Measurements from ENCODE around the gene PNPLA1. TPM values are rescaled to one million over a fixed set of nuclear protein-coding genes. Genes with fewer than 3 reads are reported as not detected.

Gene PNPLA1
- polyA plus RNA-seq, 3 donors = 3.5 to 3.9 (median 3.8) TPM

DNA sequence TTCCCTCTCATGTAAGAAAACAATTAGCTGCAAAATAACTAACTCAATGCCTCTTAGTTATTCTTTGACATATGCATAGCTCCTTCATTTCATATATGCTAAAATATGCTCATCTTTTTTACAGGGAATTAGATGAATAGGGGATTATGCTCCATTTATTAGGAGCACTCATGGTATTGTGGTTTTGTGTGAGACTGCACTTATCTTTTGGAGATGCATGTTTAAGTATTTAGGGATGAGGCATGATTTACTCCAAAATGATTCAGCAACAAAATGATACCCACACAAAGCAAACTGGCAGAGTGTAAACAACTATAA, 58.0 kb downstream of the PNPLA1 start:
- no peak overlapping the region for H3K27ac ChIP-seq (ENCODE audit: low read depth in 1 of 2, low read length in 2 of 2)
- Mint-ChIP-seq H3K4me3 (no peak overlapping the region), H3K4me1 (peaks cover 10% of the 10 kb centered on the region), H3K36me3 (no peaks in the 10 kb centered on the region), H3K9me3 (no peaks in the 10 kb centered on the region), H3K27me3 (ENCODE audit: low read depth in 3 of 3) (peaks cover 4 to 9% (median 4%) of the 10 kb centered on the region in 3 donors), H3K27ac (no peak overlapping the region)
- peaks cover 3 to 5% of the 10 kb centered on the region in 2 donors for H3K4me1 ChIP-seq (ENCODE audit: control insufficient read depth in 1 of 2, insufficient read depth in 2 of 2, low read length in 2 of 2)
- TF ChIP-seq, protein P1, sequence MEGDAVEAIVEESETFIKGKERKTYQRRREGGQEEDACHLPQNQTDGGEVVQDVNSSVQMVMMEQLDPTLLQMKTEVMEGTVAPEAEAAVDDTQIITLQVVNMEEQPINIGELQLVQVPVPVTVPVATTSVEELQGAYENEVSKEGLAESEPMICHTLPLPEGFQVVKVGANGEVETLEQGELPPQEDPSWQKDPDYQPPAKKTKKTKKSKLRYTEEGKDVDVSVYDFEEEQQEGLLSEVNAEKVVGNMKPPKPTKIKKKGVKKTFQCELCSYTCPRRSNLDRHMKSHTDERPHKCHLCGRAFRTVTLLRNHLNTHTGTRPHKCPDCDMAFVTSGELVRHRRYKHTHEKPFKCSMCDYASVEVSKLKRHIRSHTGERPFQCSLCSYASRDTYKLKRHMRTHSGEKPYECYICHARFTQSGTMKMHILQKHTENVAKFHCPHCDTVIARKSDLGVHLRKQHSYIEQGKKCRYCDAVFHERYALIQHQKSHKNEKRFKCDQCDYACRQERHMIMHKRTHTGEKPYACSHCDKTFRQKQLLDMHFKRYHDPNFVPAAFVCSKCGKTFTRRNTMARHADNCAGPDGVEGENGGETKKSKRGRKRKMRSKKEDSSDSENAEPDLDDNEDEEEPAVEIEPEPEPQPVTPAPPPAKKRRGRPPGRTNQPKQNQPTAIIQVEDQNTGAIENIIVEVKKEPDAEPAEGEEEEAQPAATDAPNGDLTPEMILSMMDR (IDR thresholded peaks at IDR 0.05) = no peak
- no peaks in the 10 kb centered on the region for H3K9me3 ChIP-seq (replicated peaks in 1 of 2; ENCODE audit: control insufficient read depth in 1 of 2, insufficient read depth in 1 of 2, low read length in 2 of 2)
- no peaks in the 10 kb centered on the region for H4K20me1 ChIP-seq (ENCODE audit: insufficient read depth, low read length)
- H3K36me3 ChIP-seq (replicated peaks in 1 of 2; ENCODE audit: control insufficient read depth in 1 of 2, insufficient read depth in 2 of 2, low read length in 2 of 2) = no peaks in the 10 kb centered on the region
- H3K4me2 ChIP-seq (replicated peaks; ENCODE audit: extremely low read depth, low read length, poor library complexity, severe bottlenecking) = no peak overlapping the region
- H3K4me3 ChIP-seq (replicated peaks in 1 of 3; ENCODE audit: low read depth in 2 of 3, low read length in 3 of 3) = no peak overlapping the region
- H3K9ac ChIP-seq (ENCODE audit: insufficient read depth, low read length, poor library complexity, severe bottlenecking) = no peak overlapping the region
- H3K27me3 ChIP-seq (ENCODE audit: control insufficient read depth in 2 of 2, insufficient read depth in 2 of 2, low read length in 2 of 2) = no peaks in the 10 kb centered on the region
- DNase-seq = no peak
- H3K79me2 ChIP-seq (ENCODE audit: insufficient read depth, low read length) = no peaks in the 10 kb centered on the region
- H2AFZ ChIP-seq (ENCODE audit: insufficient read depth, low read depth, low read length, poor library complexity, severe bottlenecking) = no peak overlapping the region
- intact Hi-C loops (cut with micrococcal nuclease) = no loop called here

DNA sequence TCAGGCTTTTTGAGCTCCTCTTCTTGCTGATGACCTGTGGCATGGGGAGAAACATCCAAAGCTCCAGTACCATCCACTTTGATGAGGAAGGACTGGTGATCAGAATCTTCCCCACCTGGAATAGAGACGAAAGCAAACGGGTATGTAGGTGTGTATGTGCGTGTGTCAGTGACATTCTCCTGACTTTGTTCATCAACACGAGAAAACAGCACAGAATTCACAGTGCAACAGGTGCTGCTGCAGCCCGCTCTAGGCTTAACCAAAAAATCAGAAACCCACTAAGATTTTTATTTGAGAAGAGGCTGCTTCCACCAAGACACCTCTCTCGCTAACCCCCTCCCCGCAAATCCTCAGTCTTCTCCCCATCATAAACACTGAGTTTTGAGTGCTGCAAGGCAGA, 58.7 kb downstream of the PNPLA1 start:
- Histone ChIP-seq H3K4me2 (replicated peaks; ENCODE audit: extremely low read depth, low read length, poor library complexity, severe bottlenecking) (no peak overlapping the region), H3K4me1 (ENCODE audit: control insufficient read depth in 1 of 2, insufficient read depth in 2 of 2, low read length in 2 of 2) (peaks cover 3 to 5% of the 10 kb centered on the region in 2 donors), H3K36me3 (replicated peaks in 1 of 2; ENCODE audit: control insufficient read depth in 1 of 2, insufficient read depth in 2 of 2, low read length in 2 of 2) (no peaks in the 10 kb centered on the region), H3K4me3 (replicated peaks in 1 of 3; ENCODE audit: low read depth in 2 of 3, low read length in 3 of 3) (no peak overlapping the region), H3K27me3 (ENCODE audit: control insufficient read depth in 2 of 2, insufficient read depth in 2 of 2, low read length in 2 of 2) (no peaks in the 10 kb centered on the region), H4K20me1 (ENCODE audit: insufficient read depth, low read length) (no peaks in the 10 kb centered on the region), H2AFZ (ENCODE audit: insufficient read depth, low read depth, low read length, poor library complexity, severe bottlenecking) (no peak overlapping the region), H3K9ac (ENCODE audit: insufficient read depth, low read length, poor library complexity, severe bottlenecking) (no peak overlapping the region), H3K79me2 (ENCODE audit: insufficient read depth, low read length) (no peaks in the 10 kb centered on the region), H3K9me3 (replicated peaks in 1 of 2; ENCODE audit: control insufficient read depth in 1 of 2, insufficient read depth in 1 of 2, low read length in 2 of 2) (no peaks in the 10 kb centered on the region), H3K27ac (ENCODE audit: low read depth in 1 of 2, low read length in 2 of 2) (no peak overlapping the region)
- Mint-ChIP-seq H3K36me3 (no peaks in the 10 kb centered on the region), H3K27me3 (ENCODE audit: low read depth in 3 of 3) (peaks cover 4 to 15% (median 7%) of the 10 kb centered on the region in 3 donors), H3K27ac (no peak overlapping the region), H3K9me3 (no peaks in the 10 kb centered on the region), H3K4me1 (peaks cover 8% of the 10 kb centered on the region), H3K4me3 (no peak overlapping the region)
- TF ChIP-seq, protein P1 (IDR thresholded peaks at IDR 0.05) = no peak
- 98% methylated on average over 5 of the region's 7 CpGs for WGBS (ENCODE audit: insufficient coverage)
- no peak for DNase-seq
- intact Hi-C loops (cut with micrococcal nuclease) = no loop called here

Measured in CD14-positive monocyte (primary cell).